AG04449 (cell line): ENCODE data around the gene DNMBP.

Experiments
- CTCF ChIA-PET: fragments of 350-600 bp; formaldehyde crosslinking; extraction: SDS; loops from one replicate; lab custom pipeline; 2021; ENCODE audit warnings: antibody characterized with exemption; lab: Yijun Ruan, JAX
- POLR2A ChIA-PET: fragments of 400-600, 350-600 bp; formaldehyde crosslinking; extraction: SDS; loops from one replicate; lab custom pipeline; 2020; ENCODE audit warnings: antibody characterized with exemption, inconsistent platforms; lab: Yijun Ruan, JAX
- DNase-seq: peaks from one replicate; pipeline ENCODE4 v3.0.0-alpha.2; 2010; ENCODE audit warnings: low read depth, low spot score
- H3K4me3 ChIP-seq: 2 replicates; pipeline ENCODE4 v1.5.1; 2011; ENCODE audit warnings: low read depth, mild to moderate bottlenecking, control low read depth, low read length
- TF ChIP-seq, protein P1 (sequence below): IDR thresholded peaks from one replicate; pipeline ENCODE4 v1.5.1; 2011; ENCODE audit warnings: mild to moderate bottlenecking, moderate library complexity, low read length, control low read depth, inconsistent platforms; ENCODE audit not compliant: insufficient read depth; ENCODE audit errors: missing control alignments

DNMBP gene

DNA sequence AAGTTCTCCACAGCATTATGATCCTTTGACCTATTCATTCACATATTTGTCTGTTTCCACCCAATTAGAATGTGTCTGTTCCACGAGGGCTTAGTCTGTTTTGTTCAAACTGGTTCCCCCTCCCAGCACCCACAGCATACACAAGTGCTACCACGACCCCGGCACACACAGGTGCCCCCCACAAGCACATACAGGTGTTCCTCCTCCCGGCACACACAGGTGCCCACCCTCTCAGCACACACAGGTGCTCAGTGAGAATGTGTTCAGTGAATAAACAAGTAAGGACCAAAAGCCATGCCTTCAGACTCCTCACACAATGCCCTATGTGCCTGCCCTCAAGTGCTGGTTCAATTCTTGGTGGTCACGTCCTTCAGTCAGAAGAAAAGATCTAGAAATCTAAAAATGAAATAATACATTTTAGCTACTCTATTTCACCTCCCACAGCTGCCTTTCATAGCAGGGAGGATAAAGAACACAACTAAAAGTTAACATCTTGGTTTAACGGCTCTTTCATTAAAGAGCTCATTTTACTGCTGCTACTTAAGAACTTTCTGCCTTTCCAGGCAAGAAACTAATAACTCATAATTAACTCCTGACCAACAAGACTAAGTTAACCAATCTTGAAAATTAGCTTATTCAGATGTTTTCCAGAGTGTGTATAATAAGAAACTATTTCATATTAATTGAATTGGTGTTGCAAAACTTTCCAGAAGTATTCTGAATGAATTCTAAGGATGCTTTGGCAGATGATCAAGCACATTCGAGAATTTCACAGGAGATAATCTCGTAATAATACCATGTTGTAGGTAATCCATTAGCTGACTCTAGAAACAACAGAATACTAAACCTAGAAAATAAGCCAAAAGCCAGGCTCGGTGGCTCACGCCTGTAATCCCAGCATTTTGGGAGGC is 2.3 kb downstream of the DNMBP start:
- no peak for DNase-seq
- CTCF ChIA-PET, result interaction anchor here (0.9 to 7.8 kb wide), 11 partner anchors 12 to 161 kb away, joined by 3 to 74 read pairs (median 21); no protein-coding TSS in a partner anchor
- POLR2A ChIA-PET, result interaction anchor here (1.0 to 1.9 kb wide), 2 partner anchors 13 to 31 kb away, joined by 3 to 4 read pairs; no protein-coding TSS in a partner anchor
- H3K4me3 ChIP-seq, result peak overlapping the region; percentile 85
- TF ChIP-seq, protein P1, sequence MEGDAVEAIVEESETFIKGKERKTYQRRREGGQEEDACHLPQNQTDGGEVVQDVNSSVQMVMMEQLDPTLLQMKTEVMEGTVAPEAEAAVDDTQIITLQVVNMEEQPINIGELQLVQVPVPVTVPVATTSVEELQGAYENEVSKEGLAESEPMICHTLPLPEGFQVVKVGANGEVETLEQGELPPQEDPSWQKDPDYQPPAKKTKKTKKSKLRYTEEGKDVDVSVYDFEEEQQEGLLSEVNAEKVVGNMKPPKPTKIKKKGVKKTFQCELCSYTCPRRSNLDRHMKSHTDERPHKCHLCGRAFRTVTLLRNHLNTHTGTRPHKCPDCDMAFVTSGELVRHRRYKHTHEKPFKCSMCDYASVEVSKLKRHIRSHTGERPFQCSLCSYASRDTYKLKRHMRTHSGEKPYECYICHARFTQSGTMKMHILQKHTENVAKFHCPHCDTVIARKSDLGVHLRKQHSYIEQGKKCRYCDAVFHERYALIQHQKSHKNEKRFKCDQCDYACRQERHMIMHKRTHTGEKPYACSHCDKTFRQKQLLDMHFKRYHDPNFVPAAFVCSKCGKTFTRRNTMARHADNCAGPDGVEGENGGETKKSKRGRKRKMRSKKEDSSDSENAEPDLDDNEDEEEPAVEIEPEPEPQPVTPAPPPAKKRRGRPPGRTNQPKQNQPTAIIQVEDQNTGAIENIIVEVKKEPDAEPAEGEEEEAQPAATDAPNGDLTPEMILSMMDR, result no peak

DNA sequence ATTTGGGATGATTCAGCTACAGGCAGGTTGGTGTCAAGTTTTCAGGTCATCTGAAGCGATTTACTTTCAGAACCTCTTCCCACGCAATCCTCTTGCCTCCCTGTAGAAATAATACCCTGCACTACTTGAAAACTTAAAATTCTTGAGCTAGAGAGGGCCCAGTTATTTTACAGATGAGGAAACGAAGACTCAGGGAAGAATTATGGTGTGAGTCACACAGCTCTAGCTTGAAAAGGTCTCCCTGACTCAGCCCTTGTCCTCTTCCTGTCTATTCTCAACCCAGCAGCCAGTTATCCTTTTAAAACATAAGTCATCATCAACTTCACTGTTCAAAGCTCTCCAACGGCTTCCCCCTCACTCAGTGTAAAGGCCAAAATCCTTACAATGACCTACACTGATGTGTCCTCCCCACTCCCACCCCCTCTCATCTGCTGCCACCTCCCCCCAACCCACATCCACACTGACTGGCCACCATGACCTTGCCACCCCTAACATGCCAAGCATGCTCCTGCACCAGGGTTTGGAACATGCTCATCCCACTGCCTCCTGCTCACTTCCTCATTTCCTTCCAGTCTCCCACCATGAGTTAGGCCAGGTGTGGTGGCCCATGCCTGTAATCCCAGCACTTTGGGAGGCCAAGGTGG is 3.4 kb downstream of the DNMBP start:
- ChIA-PET CTCF (interaction anchor here (0.7 to 7.4 kb wide), 6 partner anchors 11 to 160 kb away, joined by 3 to 72 read pairs (median 11); no protein-coding TSS in a partner anchor), POLR2A (interaction anchor here (1.2 to 1.4 kb wide), 3 partner anchors 12 to 40 kb away, joined by 3 to 20 read pairs (median 8); no protein-coding TSS in a partner anchor)
- TF ChIP-seq, protein P1, result no peak
- peak; percentile 83 for DNase-seq
- peak overlapping the region; percentile 43 for H3K4me3 ChIP-seq

DNA sequence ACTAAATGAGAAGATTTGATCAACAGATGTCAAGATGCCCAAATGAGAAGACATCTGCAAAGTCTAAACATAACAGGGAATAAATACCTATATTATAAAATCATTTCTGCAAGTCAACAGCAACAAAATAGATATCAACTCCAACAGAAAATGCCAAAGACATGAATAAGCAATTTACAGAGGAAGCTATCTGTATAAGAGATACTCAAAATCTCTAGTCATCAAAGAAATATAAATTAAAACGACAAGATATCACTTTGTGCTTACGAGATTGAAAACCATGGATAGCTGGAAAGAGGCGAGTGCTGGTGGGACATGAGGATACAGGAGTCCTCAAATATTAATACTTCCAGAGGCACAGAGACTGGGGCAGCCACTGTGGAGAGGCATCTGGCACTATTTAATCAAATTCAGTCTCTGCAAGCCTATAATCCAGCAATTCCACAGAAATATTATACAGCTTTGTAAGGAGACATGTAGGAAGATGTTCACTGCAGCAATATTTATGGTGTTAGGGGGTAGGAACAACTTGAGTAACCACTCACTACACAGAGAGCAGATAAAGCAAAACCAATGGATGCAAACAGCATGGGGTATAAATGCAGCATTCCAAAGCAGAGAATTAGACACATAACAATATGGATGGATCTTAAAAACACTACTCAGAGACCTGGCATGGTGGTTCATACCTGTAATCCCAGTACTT is 4.8 kb downstream of the DNMBP start:
- H3K4me3 ChIP-seq, result peak overlapping the region; percentile 26
- DNase-seq, result no peak
- ChIA-PET CTCF (interaction anchor here (1.3 to 7.4 kb wide), 8 partner anchors 9 to 159 kb away, joined by 3 to 72 read pairs (median 6); no protein-coding TSS in a partner anchor), POLR2A (interaction anchor here (1.2 kb wide), 1 partner anchor 10 kb away, joined by 3 read pairs; no protein-coding TSS in a partner anchor)
- TF ChIP-seq, protein P1, result no peak

DNA sequence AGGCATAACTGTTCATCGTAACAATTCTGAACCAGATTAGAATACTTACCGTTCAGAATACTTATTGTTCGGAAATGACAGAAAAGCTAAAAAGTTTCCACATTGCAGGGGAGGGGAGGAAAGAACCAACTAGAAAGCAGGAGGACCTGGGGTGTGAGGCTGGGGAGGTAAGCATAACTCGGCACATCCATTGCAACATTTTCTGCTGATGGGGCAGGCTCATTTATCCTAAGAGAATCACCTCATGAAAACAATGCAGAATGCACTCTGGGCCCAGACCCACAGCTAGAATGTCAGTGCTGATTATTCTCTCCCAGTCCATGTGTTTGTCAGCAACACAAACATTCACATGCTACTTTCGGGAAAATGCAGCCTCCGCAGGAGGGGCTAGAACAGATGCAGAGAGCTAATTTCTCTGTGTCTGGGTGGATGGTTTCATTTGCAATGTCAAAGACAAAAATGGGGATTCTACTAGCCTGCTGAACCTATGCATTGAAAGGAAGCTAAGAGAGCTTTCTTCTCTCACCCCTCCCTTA is 9.6 kb downstream of the DNMBP start:
- H3K4me3 ChIP-seq, result no peak overlapping the region
- TF ChIP-seq, protein P1, result no peak
- ChIA-PET POLR2A (no interaction called here), CTCF (interaction anchor here (1.2 to 2.0 kb wide), 3 partner anchors 9 to 46 kb away, joined by 3 to 10 read pairs (median 4); partner anchors contain the start of gene DNMBP)
- DNase-seq, result no peak

DNA sequence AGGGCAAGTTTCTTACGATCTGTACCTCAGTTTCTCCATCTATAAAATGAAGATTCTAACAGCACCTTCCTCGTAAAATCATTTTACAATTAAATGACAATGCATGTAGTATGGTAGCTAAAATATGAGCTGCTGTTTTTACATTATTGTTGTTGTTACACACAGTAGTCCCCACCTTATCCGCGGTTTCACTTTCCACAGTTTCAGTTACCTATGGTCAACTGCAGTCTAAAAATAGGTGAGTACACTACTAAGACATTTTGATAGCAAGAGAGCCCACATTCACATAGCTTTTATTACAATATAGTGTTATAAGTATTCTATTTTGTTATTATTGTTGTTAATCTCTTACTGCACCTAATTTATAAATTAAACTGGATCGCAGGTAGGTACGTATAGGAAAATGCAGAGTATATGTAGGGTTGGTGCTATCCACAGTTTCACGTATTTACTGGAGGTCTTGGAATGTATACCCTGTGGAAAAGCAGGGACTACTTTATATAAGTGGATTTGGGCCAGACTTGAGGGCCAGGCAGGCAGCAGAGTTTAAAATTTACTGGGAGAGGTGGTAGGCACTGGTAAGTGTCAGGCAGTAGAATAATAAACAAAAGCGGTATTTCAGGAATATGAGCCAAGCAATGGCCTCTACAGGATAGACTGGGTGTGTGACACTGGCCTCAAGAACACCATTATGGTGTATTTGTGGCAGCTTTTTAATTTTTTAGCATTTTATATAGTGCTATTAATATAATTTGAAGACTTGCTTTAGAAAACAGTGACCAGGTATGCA is 10.2 kb downstream of the DNMBP start:
- POLR2A ChIA-PET, result no interaction called here
- CTCF ChIA-PET, result interaction anchor here (0.9 to 2.0 kb wide), 7 partner anchors 10 to 86 kb away, joined by 3 to 10 read pairs (median 4); partner anchors contain the start of gene DNMBP
- no peak overlapping the region for H3K4me3 ChIP-seq
- TF ChIP-seq, protein P1, result no peak
- DNase-seq, result no peak
